Measurements from ENCODE around the gene RAB21.

RAB21 gene

DNA sequence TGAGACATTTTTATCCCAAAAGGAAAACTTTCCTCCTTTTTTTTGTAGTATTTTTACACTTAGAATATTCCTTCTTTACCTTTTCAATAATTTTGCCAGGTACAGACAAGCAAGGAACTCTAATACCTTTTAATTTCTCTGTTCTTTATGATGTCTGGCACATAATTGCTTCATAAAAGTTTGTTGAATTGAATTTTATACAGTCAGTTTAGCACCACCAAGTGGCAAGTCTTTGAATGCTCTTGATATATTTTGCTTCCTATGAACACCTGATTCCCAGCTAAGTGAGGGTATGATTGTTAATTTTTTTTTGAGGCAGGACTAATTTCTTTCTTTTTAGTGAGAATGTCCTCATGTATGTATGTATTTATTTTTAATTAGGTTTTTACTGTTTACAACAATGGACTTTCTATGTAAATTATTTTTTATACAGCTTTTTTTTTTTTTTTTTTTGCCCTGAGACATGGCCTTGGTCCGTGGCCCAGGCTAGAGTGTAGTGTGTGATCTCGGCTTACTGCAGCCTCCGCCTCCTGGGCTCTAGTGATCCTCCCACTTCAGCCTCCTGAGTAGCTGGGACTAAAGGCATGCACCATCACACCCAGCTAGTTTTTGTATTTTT lies 91.8 kb downstream of the RAB21 start:
- ChIA-PET CTCF (interaction anchor here (0.7 to 3.0 kb wide), 6 partner anchors 10 to 71 kb away, joined by 3 to 28 read pairs (median 4); no protein-coding TSS in a partner anchor), POLR2A (interaction anchor here (1.3 kb wide), 1 partner anchor 92 kb away, joined by 3 read pairs; the partner anchor contains the start of gene RAB21)
- Histone ChIP-seq H3K27ac (ENCODE audit: insufficient read depth in 1 of 2, low read depth in 1 of 2, low read length in 2 of 2, poor library complexity in 1 of 2, severe bottlenecking in 2 of 2) (peak overlapping the region in 1 of 2 experiments; percentile 1), H3K4me1 (ENCODE audit: control extremely low read depth in 1 of 4, control insufficient read depth in 4 of 4, insufficient read depth in 4 of 4, low read length in 3 of 4) (peaks cover 0 to 29% (median 12%) of the 10 kb centered on the region in 4 experiments), H3K9me3 (ENCODE audit: control extremely low read depth in 1 of 5, control insufficient read depth in 4 of 5, insufficient read depth in 2 of 5, low read depth in 1 of 5, low read length in 4 of 5) (peaks cover 0 to 6% (median under 1%) of the 10 kb centered on the region in 5 experiments), H3K27me3 (replicated peaks in 2 of 5; ENCODE audit: control insufficient read depth in 4 of 5, insufficient read depth in 5 of 5, low read length in 4 of 5) (no peaks in the 10 kb centered on the region), H3K36me3 (ENCODE audit: control insufficient read depth in 4 of 4, insufficient read depth in 4 of 4, low read length in 3 of 4) (peaks cover 4 to 20% (median 10%) of the 10 kb centered on the region in 4 experiments), H3K4me3 (ENCODE audit: control insufficient read depth in 1 of 7, extremely low read depth in 1 of 7, insufficient read depth in 4 of 7, low read depth in 2 of 7, low read length in 6 of 7) (no peak overlapping the region)
- DNase-seq: peak; percentile 61 to 73 (median 73)
- WGBS (ENCODE audit: insufficient coverage): 92% methylated on average over 3 of the region's 3 CpGs

DNA sequence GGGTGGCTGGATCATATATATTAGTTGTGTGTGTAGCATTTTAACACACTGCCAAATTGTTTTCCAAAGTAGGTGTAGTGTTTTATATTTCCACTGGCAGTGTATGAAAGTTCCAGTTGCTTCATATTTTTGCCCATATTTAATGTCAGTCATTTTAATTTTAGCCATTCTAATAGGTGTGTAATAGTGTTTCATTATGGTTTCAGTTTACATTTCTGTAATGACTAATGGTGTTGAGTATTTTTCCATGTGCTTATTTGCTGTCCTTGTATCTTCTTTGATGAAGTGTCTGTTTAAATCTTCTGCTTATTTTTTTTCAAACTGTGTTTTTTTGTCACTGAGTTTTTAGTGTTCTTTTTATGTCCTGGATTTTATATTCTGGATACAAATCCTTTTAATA lies 93.5 kb downstream of the RAB21 start:
- Histone ChIP-seq H3K27me3 (replicated peaks in 2 of 5; ENCODE audit: control insufficient read depth in 4 of 5, insufficient read depth in 5 of 5, low read length in 4 of 5) (no peaks in the 10 kb centered on the region), H3K9me3 (ENCODE audit: control extremely low read depth in 1 of 5, control insufficient read depth in 4 of 5, insufficient read depth in 2 of 5, low read depth in 1 of 5, low read length in 4 of 5) (peaks cover 0 to 22% (median 11%) of the 10 kb centered on the region in 5 experiments), H3K4me1 (ENCODE audit: control extremely low read depth in 1 of 4, control insufficient read depth in 4 of 4, insufficient read depth in 4 of 4, low read length in 3 of 4) (peaks cover 0 to 18% (median 8%) of the 10 kb centered on the region in 4 experiments), H3K36me3 (ENCODE audit: control insufficient read depth in 4 of 4, insufficient read depth in 4 of 4, low read length in 3 of 4) (peaks cover 4 to 23% (median 14%) of the 10 kb centered on the region in 4 experiments), H3K4me3 (ENCODE audit: control insufficient read depth in 1 of 7, extremely low read depth in 1 of 7, insufficient read depth in 4 of 7, low read depth in 2 of 7, low read length in 6 of 7) (no peak overlapping the region), H3K27ac (ENCODE audit: insufficient read depth in 1 of 2, low read depth in 1 of 2, low read length in 2 of 2, poor library complexity in 1 of 2, severe bottlenecking in 2 of 2) (no peak overlapping the region)
- no peak for DNase-seq
- POLR2A ChIA-PET: interaction anchor here (0.6 kb wide), 1 partner anchor 68 kb away, joined by 3 read pairs; no protein-coding TSS in a partner anchor
- CTCF ChIA-PET: interaction anchor here (1.3 to 2.3 kb wide), 4 partner anchors 10 to 71 kb away, joined by 3 to 9 read pairs (median 4); no protein-coding TSS in a partner anchor

DNA sequence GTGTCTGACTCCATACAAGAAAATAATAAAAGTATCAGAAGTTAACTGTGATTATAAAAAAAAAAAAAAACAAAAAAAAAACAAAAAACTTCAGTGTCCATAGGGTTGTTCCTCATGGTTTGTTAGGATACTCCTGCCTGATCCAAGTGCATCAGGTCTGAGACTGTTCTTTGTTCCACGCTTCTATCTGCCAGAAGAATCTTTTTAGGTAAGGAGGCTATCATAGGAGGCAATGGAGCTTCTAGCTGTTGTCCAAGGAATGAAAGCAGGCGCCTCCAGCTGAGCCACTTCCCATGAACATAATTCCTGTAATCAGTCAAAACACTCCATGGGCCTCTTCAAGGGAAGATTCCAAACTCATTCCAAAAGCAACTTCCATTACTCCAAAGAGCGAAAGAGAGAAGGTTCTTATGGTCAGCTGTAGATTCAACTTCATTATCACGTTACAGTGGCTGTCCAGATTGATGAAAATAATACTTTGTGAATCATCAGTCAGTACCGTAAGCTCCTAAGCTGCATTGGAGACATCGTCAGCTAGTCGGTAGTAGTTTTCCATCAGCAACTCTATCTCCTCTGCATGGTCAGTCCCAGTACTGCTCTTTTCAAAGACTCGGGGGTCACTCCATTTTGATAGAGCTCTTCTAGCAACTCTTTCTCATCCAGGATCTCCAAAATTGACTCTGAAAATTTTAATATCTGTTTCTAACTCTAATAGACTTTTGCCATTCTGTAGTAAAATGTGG lies 94.6 kb downstream of the RAB21 start:
- CTCF ChIA-PET: interaction anchor here (0.6 to 3.5 kb wide), 6 partner anchors 14 to 70 kb away, joined by 3 to 24 read pairs (median 3); no protein-coding TSS in a partner anchor
- Histone ChIP-seq H3K27ac (ENCODE audit: insufficient read depth in 1 of 2, low read depth in 1 of 2, low read length in 2 of 2, poor library complexity in 1 of 2, severe bottlenecking in 2 of 2) (no peak overlapping the region), H3K4me1 (ENCODE audit: control extremely low read depth in 1 of 4, control insufficient read depth in 4 of 4, insufficient read depth in 4 of 4, low read length in 3 of 4) (peaks cover 0 to 18% (median 5%) of the 10 kb centered on the region in 4 experiments), H3K36me3 (ENCODE audit: control insufficient read depth in 4 of 4, insufficient read depth in 4 of 4, low read length in 3 of 4) (peaks cover 4 to 30% (median 13%) of the 10 kb centered on the region in 4 experiments), H3K9me3 (ENCODE audit: control extremely low read depth in 1 of 5, control insufficient read depth in 4 of 5, insufficient read depth in 2 of 5, low read depth in 1 of 5, low read length in 4 of 5) (peaks cover 0 to 28% (median 15%) of the 10 kb centered on the region in 5 experiments), H3K27me3 (replicated peaks in 2 of 5; ENCODE audit: control insufficient read depth in 4 of 5, insufficient read depth in 5 of 5, low read length in 4 of 5) (no peaks in the 10 kb centered on the region), H3K4me3 (ENCODE audit: control insufficient read depth in 1 of 7, extremely low read depth in 1 of 7, insufficient read depth in 4 of 7, low read depth in 2 of 7, low read length in 6 of 7) (no peak overlapping the region)
- POLR2A ChIA-PET: no interaction called here
- no peak for DNase-seq
- 96% methylated on average over 7 of the region's 8 CpGs for WGBS (ENCODE audit: insufficient coverage)
